CD4-positive, alpha-beta memory T cell (primary cell): ENCODE data around the gene RAB36. TPM values are rescaled to one million over a fixed set of nuclear protein-coding genes. Genes with fewer than 3 reads are reported as not detected.

Experiments
- CTCF ChIA-PET: fragments of 350-600 bp; sonication (Branson Sonifier 250); formaldehyde crosslinking; loops from one replicate; lab custom pipeline; 2021; ENCODE audit warnings: inconsistent platforms; ENCODE audit not compliant: partially characterized antibody; lab: Charles Lee
- POLR2A ChIA-PET: fragments of 350-600 bp; sonication (Branson Sonifier 250); formaldehyde crosslinking; loops from one replicate; lab custom pipeline; 2021; ENCODE audit not compliant: partially characterized antibody; lab: Charles Lee
- DNase-seq, 5 donors: peaks; one replicate each; pipeline versions ENCODE4 v3.0.0 to v3.0.0-alpha.2; 2020 to 2022; ENCODE audit warnings: mixed read lengths in 1 of 5
- H3K27ac ChIP-seq: one replicate; pipeline ENCODE4 v1.7.0; 2013; ENCODE audit warnings: low read depth, low read length
- H3K27me3 ChIP-seq: 2 replicates; pipeline ENCODE4 v1.7.0; 2013; ENCODE audit warnings: mild to moderate bottlenecking, low read length, moderate library complexity; ENCODE audit not compliant: insufficient read depth
- H3K36me3 ChIP-seq: 2 replicates; pipeline ENCODE4 v1.7.0; 2013; ENCODE audit warnings: mild to moderate bottlenecking, low read length, moderate library complexity; ENCODE audit not compliant: insufficient read depth
- H3K4me1 ChIP-seq: 2 replicates; pipeline ENCODE4 v1.7.0; 2013; ENCODE audit warnings: mild to moderate bottlenecking, low read length, moderate library complexity; ENCODE audit not compliant: insufficient read depth
- H3K4me3 ChIP-seq, 2 donors: one replicate each; pipeline ENCODE4 v1.7.0; 2013; ENCODE audit warnings: low read length in 2 of 2, mild to moderate bottlenecking in 1 of 2
- H3K9me3 ChIP-seq, 2 donors: one replicate each; pipeline ENCODE4 v1.7.0; 2013; ENCODE audit warnings: low read length in 2 of 2, control low read depth in 1 of 2; ENCODE audit not compliant: control insufficient read depth in 1 of 2
- H3K27ac Mint-ChIP-seq, 7 donors: one replicate each; pipeline ENCODE4 v1.8.0; 2020 to 2021; ENCODE audit warnings: mixed read lengths in 7 of 7, mild to moderate bottlenecking in 6 of 7, inconsistent platforms in 3 of 7, moderate library complexity in 3 of 7
- H3K27me3 Mint-ChIP-seq, 2 donors: one replicate each; pipeline ENCODE4 v1.8.0; 2020 to 2021; ENCODE audit warnings: mixed read lengths in 2 of 2
- H3K36me3 Mint-ChIP-seq, 2 donors: one replicate each; pipeline ENCODE4 v1.8.0; 2020 to 2021; ENCODE audit warnings: mixed read lengths in 2 of 2, inconsistent platforms in 1 of 2, mild to moderate bottlenecking in 1 of 2
- H3K4me1 Mint-ChIP-seq, 4 donors: one replicate each; pipeline ENCODE4 v1.8.0; 2020 to 2021; ENCODE audit warnings: mixed read lengths in 4 of 4, mild to moderate bottlenecking in 1 of 4
- H3K4me3 Mint-ChIP-seq, 8 donors: one replicate each; pipeline ENCODE4 v1.8.0; 2020 to 2021; ENCODE audit warnings: mixed read lengths in 8 of 8, mild to moderate bottlenecking in 7 of 8, moderate library complexity in 6 of 8, inconsistent platforms in 3 of 8
- H3K9me3 Mint-ChIP-seq, 8 donors: one replicate each; pipeline ENCODE4 v1.8.0; 2020 to 2021; ENCODE audit warnings: mixed read lengths in 8 of 8, mild to moderate bottlenecking in 5 of 8, inconsistent platforms in 3 of 8, moderate library complexity in 1 of 8
- intact Hi-C: fragments of 100-400 bp; cut with micrococcal nuclease; formaldehyde crosslinking; loops from one replicate; pipeline ENCODE4 v1.15.1; 2023
- polyA plus RNA-seq, 2 donors: library from polyadenylated mRNA; unstranded; fragments of 300-500 nt; fragmentation: Illumina TruSeq; gene quantifications; one replicate each; pipeline ENCODE4 v1.2.3, GENCODE V29; 2021
- total RNA-seq, 2 experiments: library from RNA; stranded (reverse); gene quantifications; one replicate each; pipeline ENCODE4 v1.2.3, GENCODE V29; 2021

The RAB36 gene
- total and polyA plus RNA-seq, 4 experiments from 2014 or later = 0.33 to 1.1 (median 0.63) TPM

DNA sequence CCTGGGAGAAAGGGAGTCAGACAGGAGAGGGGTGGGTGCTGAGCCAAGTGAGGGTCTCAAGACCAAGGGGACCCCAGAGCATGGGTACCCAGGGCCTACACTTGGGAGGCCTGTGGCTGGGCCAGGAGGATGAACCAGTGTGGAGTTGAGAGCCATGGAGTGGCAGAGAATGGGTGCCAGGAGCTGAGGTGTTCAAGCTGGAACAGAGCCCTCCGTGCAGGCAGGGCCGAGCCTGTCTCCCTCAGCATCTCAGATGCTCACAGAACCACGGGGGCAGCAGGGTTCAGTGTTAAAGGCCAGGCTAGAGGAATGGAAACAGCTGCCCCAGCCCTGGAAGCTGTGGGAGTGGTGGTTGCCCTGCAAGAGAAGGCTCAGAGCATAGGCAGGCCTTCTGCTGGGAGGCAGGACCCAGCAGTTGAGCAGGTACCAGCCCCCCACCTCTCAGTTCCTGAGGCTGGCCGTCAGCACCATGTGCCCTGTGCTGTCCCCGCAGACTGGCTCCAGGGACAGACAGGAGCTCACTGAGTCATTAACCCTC lies 35.8 kb upstream of the RAB36 start:
- H3K4me3 ChIP-seq = no peak overlapping the region
- CTCF ChIA-PET = interaction anchor here (0.6 to 1.8 kb wide), 2 partner anchors 18 to 25 kb away, joined by 4 to 7 read pairs; no protein-coding TSS in a partner anchor
- H3K27me3 Mint-ChIP-seq = no peaks in the 10 kb centered on the region

DNA sequence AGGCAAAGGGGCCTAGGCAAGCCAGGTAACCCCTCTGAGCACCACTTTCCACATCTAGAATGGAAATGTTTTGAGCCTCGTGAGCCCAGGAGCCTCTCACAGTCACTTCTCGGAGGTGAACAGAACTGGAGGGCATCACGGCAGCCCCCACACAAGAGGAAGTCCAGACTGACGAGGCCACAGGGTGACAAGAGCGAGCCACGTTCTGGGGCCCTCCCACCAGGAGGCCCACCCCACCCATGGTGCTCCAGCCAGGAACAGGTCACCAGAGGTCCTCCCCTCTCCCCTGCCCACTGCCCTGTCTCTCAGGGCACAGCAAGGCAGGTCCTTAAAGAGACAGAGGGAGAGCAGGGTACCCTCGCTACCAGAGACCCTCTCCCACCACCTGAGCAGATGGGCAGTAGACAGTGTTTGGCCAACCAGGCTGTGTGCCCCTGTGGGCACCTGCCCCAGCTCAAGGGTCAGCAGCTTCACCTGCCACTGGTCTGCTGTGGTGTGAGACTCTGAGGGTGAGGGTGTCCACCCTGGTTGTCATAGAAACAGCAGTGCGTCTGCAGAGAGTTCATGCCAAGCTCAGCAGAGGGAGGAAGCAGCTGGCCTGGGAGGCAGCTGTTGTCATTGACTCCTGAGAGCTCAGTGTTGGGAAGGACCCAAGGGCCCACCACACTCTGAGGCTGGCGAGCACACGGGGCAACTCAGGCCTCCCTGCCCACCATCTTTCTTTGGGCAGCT lies 34.9 kb upstream of the RAB36 start:
- no peak for DNase-seq
- CTCF ChIA-PET = no interaction called here
- H3K36me3 Mint-ChIP-seq = no peaks in the 10 kb centered on the region
- H3K9me3 ChIP-seq = no peaks in the 10 kb centered on the region
- no peaks in the 10 kb centered on the region for H3K36me3 ChIP-seq
- no peak overlapping the region for H3K4me3 ChIP-seq
- H3K27me3 ChIP-seq = no peaks in the 10 kb centered on the region
- H3K27ac ChIP-seq = no peak overlapping the region
- no peaks in the 10 kb centered on the region for H3K4me1 ChIP-seq
- no peaks in the 10 kb centered on the region for H3K27me3 Mint-ChIP-seq
- POLR2A ChIA-PET = no interaction called here
- H3K27ac Mint-ChIP-seq = no peak overlapping the region
- no peak overlapping the region for H3K4me3 Mint-ChIP-seq
- intact Hi-C loops = no loop called here
- no peaks in the 10 kb centered on the region for H3K4me1 Mint-ChIP-seq
- peaks cover 0 to 1% (median 0%) of the 10 kb centered on the region in 8 donors for H3K9me3 Mint-ChIP-seq

More for the DNA sequence above, 35.8 kb upstream of the RAB36 start:
- no peaks in the 10 kb centered on the region for H3K4me1 Mint-ChIP-seq
- no peak for DNase-seq
- H3K9me3 Mint-ChIP-seq = peaks cover 0 to 1% (median 0%) of the 10 kb centered on the region in 8 donors
- no peaks in the 10 kb centered on the region for H3K4me1 ChIP-seq
- POLR2A ChIA-PET = no interaction called here
- no peak overlapping the region for H3K4me3 Mint-ChIP-seq
- H3K36me3 ChIP-seq = no peaks in the 10 kb centered on the region
- no peaks in the 10 kb centered on the region for H3K27me3 ChIP-seq
- H3K9me3 ChIP-seq = no peaks in the 10 kb centered on the region
- H3K36me3 Mint-ChIP-seq = no peaks in the 10 kb centered on the region
- intact Hi-C loops = no loop called here
- H3K27ac Mint-ChIP-seq = peak overlapping the region in 1 of 7 donors; percentile 64
- no peak overlapping the region for H3K27ac ChIP-seq

DNA sequence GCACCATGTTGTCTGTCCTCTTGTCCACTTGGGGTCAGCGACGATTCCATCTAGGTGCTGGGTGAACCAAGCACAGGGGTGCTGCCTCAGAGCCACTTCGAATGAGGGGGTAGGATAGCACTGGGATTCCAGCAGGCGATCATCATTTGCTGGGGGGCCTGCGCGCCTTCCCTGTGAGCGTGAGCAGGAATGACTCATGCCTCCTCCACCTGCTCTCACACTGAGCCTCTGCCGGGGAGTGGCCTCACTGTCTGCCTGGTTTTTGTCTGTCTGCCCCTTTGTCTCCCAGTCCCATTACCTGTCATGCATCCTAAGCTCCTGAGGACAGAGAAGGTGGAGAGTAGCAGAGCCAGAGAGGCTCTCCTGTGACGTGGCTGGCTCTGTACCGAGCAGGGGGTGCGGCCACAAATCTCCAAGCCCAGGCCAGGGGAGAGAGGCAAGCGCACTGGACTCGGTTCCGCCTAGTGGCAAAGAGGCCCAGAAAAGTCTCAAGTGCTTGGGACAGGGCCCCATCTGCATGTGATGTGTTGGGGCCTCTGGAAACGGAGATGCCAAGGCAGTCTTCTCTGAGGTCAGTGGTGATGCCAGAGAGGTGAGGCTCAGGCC lies 34.3 kb upstream of the RAB36 start:
- ChIA-PET CTCF (no interaction called here), POLR2A (no interaction called here)
- intact Hi-C loops = no loop called here
- H3K27ac Mint-ChIP-seq = no peak overlapping the region
- H3K4me3 ChIP-seq = no peak overlapping the region
- no peak overlapping the region for H3K4me3 Mint-ChIP-seq
- DNase-seq = peak in 1 of 5 donors; percentile 2
- no peaks in the 10 kb centered on the region for H3K9me3 ChIP-seq
- H3K36me3 Mint-ChIP-seq = no peaks in the 10 kb centered on the region
- H3K4me1 ChIP-seq = no peaks in the 10 kb centered on the region
- no peaks in the 10 kb centered on the region for H3K27me3 Mint-ChIP-seq
- no peak overlapping the region for H3K27ac ChIP-seq
- no peaks in the 10 kb centered on the region for H3K36me3 ChIP-seq
- no peaks in the 10 kb centered on the region for H3K4me1 Mint-ChIP-seq
- peaks cover 0 to 1% (median 0%) of the 10 kb centered on the region in 8 donors for H3K9me3 Mint-ChIP-seq
- no peaks in the 10 kb centered on the region for H3K27me3 ChIP-seq

DNA sequence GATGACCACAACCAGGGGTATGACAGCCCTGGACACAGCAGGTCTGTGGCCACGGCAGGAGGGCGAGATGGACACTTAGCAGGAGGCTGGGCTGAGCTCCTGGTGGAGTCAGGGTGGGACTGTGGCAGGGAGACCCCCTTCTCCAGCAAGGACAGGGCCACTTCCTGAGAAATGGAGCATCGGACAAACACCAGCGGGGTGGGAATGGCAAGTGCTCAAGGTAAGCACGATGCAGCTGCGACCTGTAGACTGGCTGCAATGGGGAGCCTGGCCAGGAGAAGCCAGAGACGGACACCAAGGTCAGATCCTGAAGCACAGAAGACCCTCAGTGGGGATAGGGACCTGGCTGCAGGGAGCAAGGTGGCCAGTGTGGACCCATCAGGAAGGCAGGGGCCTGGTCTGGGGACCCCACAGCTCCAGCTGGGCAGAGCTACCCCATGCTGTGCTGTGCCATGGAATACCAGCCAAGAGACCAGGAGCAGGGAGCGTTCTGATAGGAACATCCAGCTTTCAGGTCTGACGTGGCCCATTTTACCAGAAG lies 32.7 kb upstream of the RAB36 start:
- Mint-ChIP-seq H3K27ac (peak overlapping the region in 2 of 7 donors; percentile 22 to 58), H3K27me3 (no peaks in the 10 kb centered on the region), H3K36me3 (no peaks in the 10 kb centered on the region), H3K4me3 (no peak overlapping the region), H3K9me3 (no peaks in the 10 kb centered on the region), H3K4me1 (no peaks in the 10 kb centered on the region)
- POLR2A ChIA-PET = no interaction called here
- CTCF ChIA-PET = interaction anchor here (2.2 kb wide), 1 partner anchor 155 kb away, joined by 8 read pairs; no protein-coding TSS in a partner anchor
- Histone ChIP-seq H3K9me3 (no peaks in the 10 kb centered on the region), H3K27me3 (no peaks in the 10 kb centered on the region), H3K27ac (no peak overlapping the region), H3K4me3 (no peak overlapping the region), H3K4me1 (no peaks in the 10 kb centered on the region), H3K36me3 (no peaks in the 10 kb centered on the region)
- intact Hi-C loops = no loop called here
- DNase-seq = peak in 1 of 5 donors; percentile 8

DNA sequence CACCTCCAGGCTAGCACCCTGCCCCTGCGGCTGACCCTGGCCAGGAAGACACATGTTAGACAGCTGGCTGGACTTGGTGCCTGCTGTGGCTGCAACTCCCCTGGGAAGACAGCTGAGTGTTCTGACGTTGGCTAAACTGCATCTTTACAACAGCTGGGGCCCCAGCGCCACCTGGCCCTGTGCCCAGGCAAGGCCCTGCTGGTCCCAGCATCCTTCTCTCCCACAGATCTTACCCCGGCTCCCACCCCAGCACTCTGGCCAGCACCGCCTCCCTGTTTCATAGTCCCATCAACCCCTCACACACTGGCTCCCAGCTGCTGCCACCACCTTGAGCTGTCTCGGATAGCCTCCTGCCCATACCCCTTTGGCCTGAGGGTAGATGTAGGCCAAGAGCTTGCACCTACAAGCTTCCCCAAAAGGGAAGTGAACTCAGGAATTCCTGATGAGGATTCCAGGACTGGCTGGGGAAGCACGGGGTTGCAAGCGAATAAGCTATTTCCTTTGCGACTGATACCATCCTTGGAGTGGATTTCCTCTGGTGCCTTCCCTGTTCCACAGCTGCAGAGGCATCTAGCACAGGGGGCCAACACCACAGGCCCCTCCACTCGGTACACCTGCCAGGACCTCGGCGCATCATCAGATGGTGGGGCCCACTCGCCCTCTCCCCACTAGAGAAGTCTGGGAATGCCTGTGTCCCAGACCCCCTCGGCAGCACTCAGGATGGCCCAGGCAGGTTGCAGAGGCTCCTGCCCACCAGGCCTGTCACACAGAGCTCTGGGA lies 32.0 kb upstream of the RAB36 start:
- no peaks in the 10 kb centered on the region for H3K36me3 ChIP-seq
- POLR2A ChIA-PET = no interaction called here
- no peaks in the 10 kb centered on the region for H3K9me3 Mint-ChIP-seq
- H3K27ac Mint-ChIP-seq = no peak overlapping the region
- no peak overlapping the region for H3K27ac ChIP-seq
- CTCF ChIA-PET = interaction anchor here (2.2 kb wide), 1 partner anchor 155 kb away, joined by 8 read pairs; no protein-coding TSS in a partner anchor
- no peak overlapping the region for H3K4me3 ChIP-seq
- intact Hi-C loops = no loop called here
- no peaks in the 10 kb centered on the region for H3K27me3 Mint-ChIP-seq
- peak in 1 of 5 donors; percentile 22 for DNase-seq
- no peaks in the 10 kb centered on the region for H3K9me3 ChIP-seq
- H3K36me3 Mint-ChIP-seq = no peaks in the 10 kb centered on the region
- no peaks in the 10 kb centered on the region for H3K27me3 ChIP-seq
- no peaks in the 10 kb centered on the region for H3K4me1 ChIP-seq
- H3K4me3 Mint-ChIP-seq = no peak overlapping the region
- H3K4me1 Mint-ChIP-seq = no peaks in the 10 kb centered on the region

DNA sequence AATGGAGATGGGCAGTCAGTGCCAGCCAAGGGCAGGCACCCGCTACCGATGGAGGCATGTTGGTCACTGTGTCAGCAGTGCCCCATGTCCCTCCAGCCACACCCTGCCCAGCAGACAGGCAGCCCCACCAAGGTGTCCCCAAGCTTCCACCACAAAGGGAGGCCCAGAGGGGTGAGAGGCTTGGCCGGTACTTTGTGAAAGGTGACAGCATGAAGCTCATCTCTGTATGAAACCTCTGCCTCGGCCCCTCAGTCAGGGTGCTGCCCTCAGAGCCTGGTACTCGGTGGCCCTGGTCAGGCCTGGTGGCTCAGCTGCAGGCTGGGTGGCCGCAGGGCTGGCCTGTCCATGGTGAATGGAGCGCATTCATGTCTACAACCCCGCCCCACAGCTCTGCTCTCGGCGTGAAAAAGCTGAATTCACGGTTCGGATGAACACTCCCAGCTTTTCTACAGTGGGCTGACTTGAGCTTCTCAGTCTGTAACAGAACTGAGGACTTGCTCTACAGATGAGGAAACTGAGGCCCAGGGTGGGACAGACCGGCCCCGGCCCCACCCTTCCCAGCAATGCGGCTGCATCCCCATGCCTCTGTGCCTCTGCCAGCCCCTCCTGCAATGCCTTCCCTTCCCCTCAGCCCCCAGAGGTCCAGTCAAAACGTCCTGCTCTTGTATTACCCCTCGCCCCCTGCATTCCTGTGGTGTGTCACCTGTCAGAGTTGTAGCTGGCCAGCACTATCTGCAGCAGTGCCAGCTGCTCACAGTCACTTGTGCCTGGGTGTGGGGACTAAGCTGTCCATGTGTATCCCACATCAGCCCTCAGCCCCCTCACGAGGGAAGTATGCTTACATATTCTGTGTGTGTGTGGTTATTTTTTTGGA lies 31.2 kb upstream of the RAB36 start:
- no peak overlapping the region for H3K4me3 ChIP-seq
- Mint-ChIP-seq H3K4me1 (peaks cover 0 to 7% (median under 1%) of the 10 kb centered on the region in 4 donors), H3K27me3 (no peaks in the 10 kb centered on the region), H3K4me3 (no peak overlapping the region), H3K9me3 (no peaks in the 10 kb centered on the region), H3K27ac (peak overlapping the region in 2 of 7 donors; percentile 3 to 68), H3K36me3 (no peaks in the 10 kb centered on the region)
- no peaks in the 10 kb centered on the region for H3K27me3 ChIP-seq
- peak in 1 of 5 donors; percentile 16 for DNase-seq
- POLR2A ChIA-PET = no interaction called here
- CTCF ChIA-PET = interaction anchor here (1.4 to 2.2 kb wide), 2 partner anchors 154 to 156 kb away, joined by 4 to 8 read pairs; no protein-coding TSS in a partner anchor
- peaks cover 4% of the 10 kb centered on the region for H3K4me1 ChIP-seq
- no peak overlapping the region for H3K27ac ChIP-seq
- intact Hi-C loops = no loop called here
- no peaks in the 10 kb centered on the region for H3K36me3 ChIP-seq
- no peaks in the 10 kb centered on the region for H3K9me3 ChIP-seq
